AG08395 (cell line): ENCODE measurements around the gene POLR3H.
"Not testable (repeated sequence)": the region's sequence is repeated elsewhere in the genome, so short reads cannot be mapped to it uniquely, and the experiment has no call there.

Experiments used
- DNase-seq: peaks from one replicate; pipeline ENCODE4 v3.0.0; 2012; ENCODE audit warnings: mixed read lengths, low spot score

POLR3H gene, protein sequence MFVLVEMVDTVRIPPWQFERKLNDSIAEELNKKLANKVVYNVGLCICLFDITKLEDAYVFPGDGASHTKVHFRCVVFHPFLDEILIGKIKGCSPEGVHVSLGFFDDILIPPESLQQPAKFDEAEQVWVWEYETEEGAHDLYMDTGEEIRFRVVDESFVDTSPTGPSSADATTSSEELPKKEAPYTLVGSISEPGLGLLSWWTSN

DNA sequence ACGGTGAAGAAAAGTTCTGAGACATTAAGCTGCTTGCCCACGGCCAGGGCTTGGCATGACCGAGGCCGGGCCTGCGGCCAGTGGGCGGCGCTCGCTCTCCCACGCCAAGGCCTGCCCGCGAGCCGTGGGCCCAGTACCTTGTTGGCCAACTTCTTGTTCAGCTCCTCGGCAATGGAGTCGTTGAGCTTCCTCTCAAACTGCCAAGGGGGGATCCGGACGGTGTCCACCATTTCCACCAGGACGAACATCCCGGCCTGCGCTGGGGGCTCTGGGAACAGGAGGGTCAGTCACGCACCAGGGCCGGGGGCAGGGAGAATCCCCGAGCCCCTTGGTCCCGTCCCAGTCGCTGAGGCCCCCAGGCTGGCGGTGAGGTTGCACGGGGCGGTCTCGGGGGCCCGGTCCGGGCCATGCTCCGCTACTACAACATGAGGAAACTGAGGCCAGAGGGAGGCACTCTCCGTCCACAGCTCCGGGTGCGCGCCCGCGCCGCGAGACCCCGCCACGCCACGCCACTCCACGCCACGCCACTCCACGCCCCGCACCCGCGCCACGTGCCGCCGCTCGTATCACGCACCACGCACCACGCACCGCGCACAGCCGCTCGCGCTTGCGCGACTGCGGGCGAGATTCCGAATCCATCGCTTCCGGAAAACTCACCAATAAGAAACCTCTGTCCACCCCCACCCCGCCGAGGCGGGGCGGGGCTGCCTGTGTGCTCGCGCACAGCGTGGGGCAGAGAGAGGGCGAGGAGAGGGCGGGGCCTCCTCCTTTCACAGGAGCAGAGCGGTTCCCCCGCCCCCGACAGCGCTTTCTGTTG lies at the start of gene POLR3H:
Gene POLR3H (minus strand): TSS at position 617 of the 817 bp plus-strand sequence. CDS start 369 bp downstream, at position 248.
- DNase-seq, result peak; percentile 100

DNA sequence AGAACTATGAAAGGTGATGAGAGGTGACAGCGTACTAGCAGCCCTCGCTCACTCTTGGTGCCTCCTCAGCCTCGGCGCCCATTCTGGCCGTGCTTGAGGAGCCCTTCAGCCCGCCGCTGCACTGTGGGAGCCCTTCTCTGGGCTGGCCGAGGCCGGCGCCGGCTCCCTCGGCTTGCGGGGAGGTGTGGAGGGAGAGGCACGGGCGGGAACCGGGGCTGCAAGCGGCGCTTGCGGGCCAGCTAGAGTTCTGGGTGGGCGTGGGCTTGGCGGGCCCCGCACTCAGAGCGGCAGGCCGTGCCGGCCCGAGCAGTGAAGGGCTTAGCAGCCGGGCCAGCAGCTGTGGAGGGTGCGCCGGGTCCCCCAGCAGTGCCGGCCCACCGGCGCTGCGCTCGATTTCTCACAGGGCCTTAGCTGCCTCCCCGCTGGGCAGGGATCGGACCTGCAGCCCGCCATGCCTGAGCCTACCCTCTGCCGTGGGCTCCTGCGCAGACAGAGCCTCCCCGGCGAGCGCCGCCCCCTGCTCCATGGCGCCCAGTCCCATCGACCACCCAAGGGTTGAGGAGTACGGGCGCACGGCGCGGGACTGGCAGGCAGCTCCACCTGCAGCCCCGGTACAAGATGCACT lies 49.2 kb upstream of the POLR3H start:
- DNase-seq, result not testable (repeated sequence)

- DNase-seq, result peak; percentile 100
Measured at GRCh38 chr22:41589391-41590241, 45.3 kb upstream of the POLR3H start, which contains the start of gene PMM1. TSS of gene PMM1 (minus strand) at chr22:41589840. CDS start at chr22:41589805, 35 bp downstream.

DNA sequence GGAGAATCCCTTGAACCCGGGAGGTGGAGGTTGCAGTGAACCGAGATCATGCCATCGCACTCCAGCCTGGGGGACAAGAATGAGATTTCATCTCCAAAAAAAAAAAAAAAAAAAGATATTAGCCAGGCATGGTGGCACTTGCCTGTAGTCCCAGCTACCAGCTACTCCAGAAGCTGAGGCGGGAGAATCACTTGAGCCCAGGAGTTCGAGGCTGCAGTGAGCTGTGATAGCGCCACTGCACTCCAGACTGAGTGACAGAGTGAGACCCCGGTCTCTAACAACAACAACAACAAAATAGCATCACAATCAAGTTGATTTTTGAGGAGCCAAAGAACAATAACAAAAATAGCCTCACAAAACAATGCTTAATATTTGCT lies 43.1 kb upstream of the POLR3H start:
- DNase-seq, result no peak

DNA sequence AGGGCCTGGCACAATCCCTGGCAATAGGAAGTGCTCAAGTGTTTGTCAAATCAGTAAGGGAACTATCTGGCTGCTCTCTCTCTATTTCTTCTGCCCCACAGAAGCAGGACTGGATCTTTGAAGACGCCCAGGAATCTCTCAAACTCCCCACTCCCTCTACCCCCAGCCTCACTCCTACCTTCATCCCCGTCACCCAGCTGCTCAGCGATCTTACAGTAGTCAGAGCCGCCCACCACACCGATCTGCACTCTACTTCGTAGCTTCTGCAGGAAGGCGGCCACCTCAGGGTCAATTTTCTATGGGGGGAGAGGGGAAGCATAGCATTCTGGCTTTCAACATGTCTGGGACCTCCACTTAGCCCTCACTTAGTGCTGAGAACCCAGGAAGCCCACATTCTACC lies 41.6 kb upstream of the POLR3H start:
- DNase-seq, result no peak

- DNase-seq, result no peak
Measured at GRCh38 chr22:41584881-41585280, 40.6 kb upstream of the POLR3H start.

DNA sequence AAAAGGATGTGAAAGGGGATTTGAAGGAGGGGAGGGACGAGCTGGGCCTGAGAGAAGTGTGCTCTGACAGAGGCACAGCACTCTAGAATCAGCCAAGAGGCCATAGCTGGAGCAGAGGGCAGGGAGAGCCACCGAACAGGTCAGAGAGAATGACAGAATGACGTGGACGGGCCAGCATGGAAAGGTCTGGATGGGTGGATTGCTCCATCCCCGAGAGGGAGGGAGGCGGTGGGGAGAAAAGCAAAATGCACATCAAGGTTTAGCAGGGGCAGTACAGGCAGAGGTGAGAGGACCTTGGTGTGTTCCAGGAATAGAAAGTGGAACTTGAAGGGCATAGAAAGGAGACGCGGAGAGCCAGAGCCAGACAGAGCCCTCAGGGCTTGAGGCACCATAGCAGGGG lies 38.4 kb upstream of the POLR3H start:
- DNase-seq, result no peak

- DNase-seq, result no peak
Measured at GRCh38 chr22:41579997-41580355, 35.7 kb upstream of the POLR3H start.

DNA sequence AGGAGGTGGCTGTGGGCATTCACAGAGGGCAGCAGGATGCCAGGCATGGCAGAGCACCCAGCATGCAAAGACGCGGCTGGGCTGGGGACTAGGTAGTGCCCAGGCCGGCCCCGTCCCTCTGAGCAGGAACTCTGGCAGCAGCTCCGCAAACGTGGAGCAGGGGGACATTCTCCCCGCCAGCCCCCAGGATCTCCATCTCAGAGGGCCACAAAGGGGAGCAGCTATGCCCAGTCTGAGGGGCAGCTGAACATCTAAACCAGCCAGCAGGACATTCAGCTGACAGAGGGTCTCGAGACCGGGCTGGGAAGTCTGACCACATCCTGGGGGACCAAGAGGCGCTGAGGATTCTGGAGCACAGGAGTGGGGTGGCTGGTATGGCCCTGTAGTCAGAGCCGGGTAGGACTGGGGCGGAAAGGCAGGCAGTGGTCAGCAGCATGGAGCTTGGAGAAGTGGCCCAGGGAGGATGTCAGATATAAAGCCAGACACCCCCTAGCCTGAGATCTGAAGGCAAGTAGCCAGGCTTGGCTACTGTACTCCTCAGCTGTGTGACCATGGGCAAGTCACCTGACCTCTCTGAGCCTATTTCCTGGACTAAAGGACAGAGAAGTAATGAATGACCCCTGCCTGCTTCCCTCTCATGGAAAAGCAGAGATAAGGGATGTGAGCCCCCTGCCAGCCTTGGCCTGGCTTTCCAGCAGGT lies 35.2 kb upstream of the POLR3H start:
- DNase-seq, result no peak

- DNase-seq, result no peak
Measured at GRCh38 chr22:41578818-41579217, 34.5 kb upstream of the POLR3H start.

DNA sequence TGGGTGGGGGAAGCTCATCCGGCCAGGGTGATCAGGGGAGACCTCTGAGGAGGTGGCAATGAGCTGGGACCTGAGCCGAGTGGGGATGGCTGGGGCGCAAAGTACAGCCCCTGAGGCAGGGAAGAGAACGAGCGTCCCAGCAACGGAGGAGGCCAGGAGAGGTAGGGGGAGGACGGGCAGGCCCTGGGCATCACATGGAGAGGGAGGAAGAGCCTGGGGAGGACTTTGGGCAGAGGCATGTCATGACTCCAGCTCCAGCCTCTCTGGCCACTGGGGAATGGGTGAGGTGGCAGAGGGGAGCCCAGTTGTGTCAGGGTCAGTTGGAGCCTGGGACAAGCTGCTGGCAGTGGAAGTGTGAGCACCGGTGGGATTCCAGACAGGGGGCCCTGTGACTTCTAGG lies 33.8 kb upstream of the POLR3H start:
- no peak for DNase-seq

GRCh38 chr22:41576877-41577276 lies 32.6 kb upstream of the POLR3H start:
- DNase-seq, result peak; percentile 56

- DNase-seq, result no peak
Measured at GRCh38 chr22:41575533-41575932, 31.3 kb upstream of the POLR3H start.

- DNase-seq, result no peak
Measured at GRCh38 chr22:41574847-41575381, 30.6 kb upstream of the POLR3H start.

DNA sequence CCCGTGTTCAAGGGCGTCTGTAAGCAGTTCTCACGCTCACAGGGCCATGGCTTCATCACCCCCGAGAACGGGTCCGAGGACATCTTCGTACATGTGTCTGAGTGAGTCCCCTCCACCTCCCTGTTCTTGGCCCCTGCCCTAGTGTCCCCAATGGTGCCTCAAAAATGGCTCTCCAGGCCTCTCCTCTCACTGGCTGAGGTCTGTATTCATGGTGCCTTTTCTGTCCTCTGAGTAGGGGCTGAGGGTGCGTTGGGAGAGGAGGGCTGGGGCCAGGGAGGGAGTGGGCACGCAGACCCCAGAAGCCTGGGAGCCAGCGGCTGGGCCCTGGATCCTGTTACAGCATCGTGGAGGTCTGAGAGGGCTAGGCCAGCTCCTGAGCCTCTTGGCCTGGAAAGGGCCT lies 29.4 kb upstream of the POLR3H start:
- DNase-seq, result no peak

DNA sequence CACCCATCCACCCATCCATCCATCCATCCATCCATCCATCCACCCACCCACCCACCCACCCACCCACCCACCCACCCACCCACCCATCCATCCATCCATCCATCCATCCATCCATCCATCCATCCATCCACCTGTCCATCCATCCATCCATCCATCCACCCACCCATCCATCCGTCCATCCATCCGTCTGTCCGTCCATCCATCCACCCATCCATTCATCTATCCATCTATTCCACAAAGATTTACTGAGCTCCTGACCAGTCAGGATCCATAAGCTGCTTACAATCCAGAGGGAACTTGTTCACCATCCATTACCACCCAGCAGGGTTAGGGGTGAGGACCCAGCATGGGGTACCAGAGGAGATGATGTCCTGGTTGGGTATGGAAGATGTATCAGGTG lies 28.0 kb upstream of the POLR3H start:
- not testable (repeated sequence) for DNase-seq

GRCh38 chr22:41571786-41572185 lies 27.5 kb upstream of the POLR3H start:
- DNase-seq, result no peak

- DNase-seq, result no peak
Measured at GRCh38 chr22:41570221-41570620, 26.0 kb upstream of the POLR3H start.

DNA sequence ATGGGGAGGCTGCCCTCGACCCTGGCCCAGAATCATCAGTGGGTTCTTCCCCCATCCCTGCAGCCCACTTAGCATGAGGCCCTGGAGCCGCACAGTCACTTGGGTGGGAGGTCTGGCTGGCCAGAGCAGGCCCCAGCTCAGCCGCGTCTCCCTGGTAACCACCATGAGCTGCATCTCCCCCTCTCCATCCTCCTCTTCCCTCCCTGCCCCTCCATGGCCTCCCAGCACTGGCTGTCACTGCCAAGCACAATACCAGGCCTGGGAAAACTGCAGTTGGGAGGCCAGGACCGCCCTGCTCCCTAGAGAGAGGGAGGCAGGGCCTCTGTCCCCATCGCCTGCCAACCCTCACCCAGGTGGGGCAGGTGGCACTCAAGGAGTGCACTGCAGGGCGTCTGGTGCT lies 24.5 kb upstream of the POLR3H start:
- DNase-seq, result no peak

GRCh38 chr22:41567512-41567768 lies 23.2 kb upstream of the POLR3H start:
- DNase-seq, result no peak

- DNase-seq, result peak; percentile 88
Measured at GRCh38 chr22:41565403-41566054, 21.3 kb upstream of the POLR3H start.
